Sigmoid colon (tissue), 7 donors: ENCODE data around the gene HSF4. TPM values are rescaled to one million over a fixed set of nuclear protein-coding genes. Genes with fewer than 3 reads are reported as not detected.
A peak's percentile ranks its signal among the peaks of the same experiment; 100 is the strongest.

ENCODE experiments used
- DNase-seq: peaks from one replicate; pipeline ENCODE4 v3.0.0-alpha.2; 2019
- H3K27ac ChIP-seq, 4 donors: fragments of 200-600 bp; sonication (generic); one replicate each; pipeline ENCODE4 v1.5.1; 2016 to 2019; ENCODE audit warnings: mild to moderate bottlenecking in 1 of 4
- H3K27me3 ChIP-seq, 3 donors: fragments of 200-600 bp; sonication (generic); one replicate each; pipeline ENCODE4 v1.5.1; 2019; ENCODE audit warnings: mild to moderate bottlenecking in 1 of 3
- H3K36me3 ChIP-seq, 4 donors: fragments of 200-600 bp; sonication (generic); one replicate each; pipeline ENCODE4 v1.5.1; 2016 to 2019
- H3K4me1 ChIP-seq, 4 donors: fragments of 200-600 bp; sonication (generic); one replicate each; pipeline ENCODE4 v1.5.1; 2017 to 2019
- H3K4me3 ChIP-seq, 4 donors: fragments of 200-600 bp; sonication (generic); one replicate each; pipeline ENCODE4 v1.5.1; 2017 to 2019; ENCODE audit warnings: mild to moderate bottlenecking in 2 of 4, moderate library complexity in 1 of 4
- H3K9me3 ChIP-seq, 4 donors: fragments of 200-600 bp in 3 of 4; sonication (generic) in 3 of 4; one replicate each; pipeline versions ENCODE4 v1.5.1 to v1.6.1; 2013 to 2019
- EP300 ChIP-seq, 4 donors: sonication (generic); formaldehyde crosslinking; IDR thresholded peaks; one replicate each; pipeline ENCODE4 v1.6.1; 2017; ENCODE audit warnings: antibody characterized with exemption in 4 of 4
- POLR2A ChIP-seq, 2 donors: fragments of 450-650 bp; IDR thresholded peaks; one replicate each; pipeline ENCODE4 v1.6.1; 2016; ENCODE audit warnings: antibody characterized with exemption in 2 of 2, mild to moderate bottlenecking in 2 of 2, moderate library complexity in 2 of 2
- POLR2AphosphoS5 ChIP-seq, 4 donors: sonication (generic); formaldehyde crosslinking; IDR thresholded peaks; one replicate each; pipeline ENCODE4 v1.6.1; 2017; ENCODE audit warnings: antibody characterized with exemption in 4 of 4
- whole genome bisulfite sequencing, 2 donors: extraction: QIAGEN DNeasy Blood & Tissue Kit; methylation state at CpG; one replicate each; pipeline ENCODE4 v1.1.7; 2013; 5-methylcytosine and 5-hydroxymethylcytosine counted together
- intact Hi-C: fragments of 100-400 bp; cut with DNase I; formaldehyde crosslinking; loops from one replicate; pipeline ENCODE4 v1.15.1; 2023
- polyA plus RNA-seq, 3 donors: library from polyadenylated mRNA; stranded (reverse); fragments of 200-250 nt; gene quantifications; one replicate each; pipeline ENCODE4 v1.2.3, GENCODE V29; 2013
- total RNA-seq, 4 donors: library from RNA; depleted of rRNA; stranded (reverse); fragments of >200 nt; gene quantifications; one replicate each; pipeline ENCODE4 v1.1.0, GENCODE V29; 2016
- TF ChIP-seq, protein P1 (sequence below), 4 experiments: fragments of 450-650 bp in 3 of 4; fragments of 200-600 bp in 1 of 4; IDR thresholded peaks; one replicate each; pipeline ENCODE4 v1.5.1; 2016 to 2019; ENCODE audit warnings: antibody characterized with exemption in 4 of 4, mild to moderate bottlenecking in 3 of 4, moderate library complexity in 2 of 4
- donor health status: healthy with polysubstance abuse.
- donor health status: Bipolar disorder and iron deficiency.
- donor health status: healthy.

Gene HSF4
- total and polyA plus RNA-seq, 7 donors: 1.2 to 109 (median 21.2) TPM

DNA sequence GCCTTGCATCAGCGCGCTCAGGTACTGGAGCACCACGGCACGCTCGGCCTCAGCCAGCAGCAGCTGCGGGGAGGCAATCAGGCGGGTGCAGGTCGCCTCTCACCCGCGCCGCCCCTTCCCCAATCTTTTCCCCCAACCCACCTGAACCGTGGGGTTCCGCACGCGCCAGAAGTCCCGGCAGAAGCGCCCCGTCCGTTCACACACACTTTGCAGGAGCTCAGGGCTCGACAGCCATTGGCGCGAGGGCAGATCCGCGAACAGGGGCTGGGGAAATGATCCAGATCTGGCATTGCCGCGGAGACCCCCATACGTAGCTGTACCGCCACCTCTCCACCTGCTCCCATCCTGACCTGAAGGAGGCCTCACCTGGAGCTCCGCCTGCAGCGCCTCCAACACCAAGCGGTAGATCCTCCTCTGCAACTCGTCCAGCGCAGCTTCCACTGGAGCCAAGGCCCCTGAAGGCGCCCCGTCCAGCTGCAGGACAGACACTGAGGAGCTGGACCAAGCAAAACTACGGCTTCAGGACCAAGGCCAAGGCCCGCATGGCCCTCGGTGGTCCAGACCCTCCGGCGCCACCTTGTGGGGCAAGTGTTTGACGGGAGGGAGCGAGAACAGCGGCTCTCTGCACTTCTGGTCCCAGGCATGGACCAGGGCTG lies 20.6 kb downstream of the HSF4 start:
- H3K27ac ChIP-seq: peak overlapping the region; percentile 91 to 96 (median 94)
- H3K9me3 ChIP-seq: no peaks in the 10 kb centered on the region
- H3K36me3 ChIP-seq: no peaks in the 10 kb centered on the region
- TF ChIP-seq POLR2AphosphoS5 (IDR thresholded peaks at IDR 0.05): peak in 2 of 4 donors; percentile 56 to 65
- no peak for TF ChIP-seq POLR2A (IDR thresholded peaks at IDR 0.05)
- TF ChIP-seq EP300 (IDR thresholded peaks at IDR 0.05): no peak
- TF ChIP-seq, protein P1, sequence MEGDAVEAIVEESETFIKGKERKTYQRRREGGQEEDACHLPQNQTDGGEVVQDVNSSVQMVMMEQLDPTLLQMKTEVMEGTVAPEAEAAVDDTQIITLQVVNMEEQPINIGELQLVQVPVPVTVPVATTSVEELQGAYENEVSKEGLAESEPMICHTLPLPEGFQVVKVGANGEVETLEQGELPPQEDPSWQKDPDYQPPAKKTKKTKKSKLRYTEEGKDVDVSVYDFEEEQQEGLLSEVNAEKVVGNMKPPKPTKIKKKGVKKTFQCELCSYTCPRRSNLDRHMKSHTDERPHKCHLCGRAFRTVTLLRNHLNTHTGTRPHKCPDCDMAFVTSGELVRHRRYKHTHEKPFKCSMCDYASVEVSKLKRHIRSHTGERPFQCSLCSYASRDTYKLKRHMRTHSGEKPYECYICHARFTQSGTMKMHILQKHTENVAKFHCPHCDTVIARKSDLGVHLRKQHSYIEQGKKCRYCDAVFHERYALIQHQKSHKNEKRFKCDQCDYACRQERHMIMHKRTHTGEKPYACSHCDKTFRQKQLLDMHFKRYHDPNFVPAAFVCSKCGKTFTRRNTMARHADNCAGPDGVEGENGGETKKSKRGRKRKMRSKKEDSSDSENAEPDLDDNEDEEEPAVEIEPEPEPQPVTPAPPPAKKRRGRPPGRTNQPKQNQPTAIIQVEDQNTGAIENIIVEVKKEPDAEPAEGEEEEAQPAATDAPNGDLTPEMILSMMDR (IDR thresholded peaks at IDR 0.05): peak; percentile 76 to 85 (median 82)
- no peaks in the 10 kb centered on the region for H3K27me3 ChIP-seq
- H3K4me3 ChIP-seq: peak overlapping the region in 3 of 4 donors; percentile 68 to 79 (median 73)
- WGBS, 2 donors: 14 to 15% methylated on average over 43 of the region's 43 CpGs
- DNase-seq: peak; percentile 96
- intact Hi-C loops: loop anchor here (1.0 kb wide), 2 partner anchors 30 to 207 kb away; no protein-coding TSS in a partner anchor
- H3K4me1 ChIP-seq: peaks cover 0 to 38% (median 31%) of the 10 kb centered on the region in 4 donors

DNA sequence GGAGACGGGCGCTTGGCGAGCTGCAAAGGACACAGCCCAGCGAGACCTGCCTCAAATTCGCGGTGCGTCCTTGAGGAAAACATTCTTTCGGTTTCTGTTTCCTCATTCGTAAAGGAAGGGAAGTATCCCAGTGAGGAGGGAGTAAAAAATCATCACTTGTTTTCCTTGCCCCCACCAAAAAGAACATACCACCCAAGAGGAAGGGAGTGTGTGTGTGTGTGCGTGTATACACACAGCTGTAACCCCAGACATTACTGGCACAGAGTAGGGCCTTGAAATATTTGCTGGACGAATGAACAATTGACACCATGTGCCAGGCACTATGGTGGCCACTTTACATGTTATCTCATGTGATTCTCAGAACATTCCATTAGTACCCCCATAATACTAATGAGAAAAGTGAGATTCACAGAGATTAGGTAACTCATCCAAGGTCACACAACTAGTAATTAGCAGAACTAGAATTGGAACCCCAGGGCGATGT lies 21.1 kb downstream of the HSF4 start:
- intact Hi-C loops: loop anchor here (1.0 kb wide), 2 partner anchors 30 to 207 kb away; no protein-coding TSS in a partner anchor
- no peak overlapping the region for H3K27ac ChIP-seq
- DNase-seq: no peak
- H3K27me3 ChIP-seq: no peaks in the 10 kb centered on the region
- peak overlapping the region in 2 of 4 donors; percentile 2 to 73 for H3K4me3 ChIP-seq
- 8 to 11% methylated on average over 12 of the region's 12 CpGs for WGBS, 2 donors
- H3K4me1 ChIP-seq: peaks cover 0 to 38% (median 31%) of the 10 kb centered on the region in 4 donors
- H3K9me3 ChIP-seq: no peaks in the 10 kb centered on the region
- no peak for TF ChIP-seq POLR2AphosphoS5 (IDR thresholded peaks at IDR 0.05)
- TF ChIP-seq, protein P1 (IDR thresholded peaks at IDR 0.05): peak in 1 of 4 experiments; percentile 4
- no peak for TF ChIP-seq POLR2A (IDR thresholded peaks at IDR 0.05)
- TF ChIP-seq EP300 (IDR thresholded peaks at IDR 0.05): no peak
- H3K36me3 ChIP-seq: no peaks in the 10 kb centered on the region

DNA sequence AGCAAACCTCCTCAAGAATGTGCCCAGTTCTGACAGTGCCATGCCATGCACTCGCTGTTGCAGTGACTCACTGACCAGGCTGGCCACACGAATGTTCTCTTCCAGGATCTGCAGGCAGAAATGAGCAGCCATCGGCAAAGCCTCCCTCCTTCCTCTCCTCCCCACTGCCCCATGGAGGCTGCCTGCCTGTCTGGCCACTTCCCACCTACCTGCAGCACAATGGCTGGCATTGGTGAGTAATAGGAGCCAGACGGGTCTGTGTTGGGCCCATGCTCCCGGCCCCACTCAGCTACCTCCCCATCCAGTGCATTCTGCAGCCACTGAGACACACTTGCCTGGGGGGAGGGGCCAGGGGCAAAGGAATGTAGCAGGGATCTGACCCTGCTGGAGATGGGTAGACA lies 22.0 kb downstream of the HSF4 start:
- Histone ChIP-seq H3K4me3 (no peak overlapping the region), H3K27me3 (no peaks in the 10 kb centered on the region), H3K9me3 (no peaks in the 10 kb centered on the region), H3K4me1 (peaks cover 0 to 35% (median 32%) of the 10 kb centered on the region in 4 donors), H3K27ac (no peak overlapping the region), H3K36me3 (no peaks in the 10 kb centered on the region)
- 72 to 80% methylated on average over 5 of the region's 5 CpGs for WGBS, 2 donors
- intact Hi-C loops: no loop called here
- DNase-seq: no peak
- TF ChIP-seq, protein P1 (IDR thresholded peaks at IDR 0.05): no peak
- no peak for TF ChIP-seq POLR2A (IDR thresholded peaks at IDR 0.05)
- TF ChIP-seq POLR2AphosphoS5 (IDR thresholded peaks at IDR 0.05): no peak
- no peak for TF ChIP-seq EP300 (IDR thresholded peaks at IDR 0.05)

DNA sequence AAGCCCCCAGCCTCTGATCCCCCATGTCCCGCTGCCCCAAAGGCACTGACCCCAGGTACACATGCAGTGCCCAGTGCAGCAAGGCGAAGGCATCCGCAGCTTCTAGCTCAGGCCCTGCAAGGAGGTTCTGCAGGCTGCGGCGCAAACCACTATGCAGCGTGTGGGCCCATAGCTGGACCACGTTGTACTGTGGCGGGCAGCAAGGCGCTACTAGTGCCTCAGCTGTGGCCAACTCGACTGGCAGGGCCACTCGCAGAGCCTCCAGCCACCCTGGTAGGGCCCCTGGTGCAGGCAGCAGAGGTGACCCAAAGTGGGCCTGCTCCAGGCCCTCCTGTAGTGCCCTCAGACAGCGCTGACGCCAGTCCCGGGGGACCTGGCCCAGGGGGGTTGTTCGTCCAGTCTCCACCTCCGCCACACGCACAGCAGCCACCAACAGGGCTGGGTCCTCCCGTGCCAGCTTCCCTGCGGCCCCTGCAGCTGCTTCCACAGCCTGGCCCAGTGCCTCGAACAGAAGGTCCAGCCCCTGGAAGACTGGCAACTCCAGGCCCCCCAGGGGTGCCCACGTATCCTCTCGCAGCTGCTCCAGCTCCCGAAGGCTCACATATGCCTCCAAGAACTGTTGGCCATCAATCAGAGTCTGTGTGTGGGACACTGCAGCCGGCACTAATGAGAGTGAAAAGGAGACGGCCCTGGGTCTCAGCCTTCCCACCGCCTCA lies 22.8 kb downstream of the HSF4 start:
- Histone ChIP-seq H3K9me3 (no peaks in the 10 kb centered on the region), H3K27me3 (no peaks in the 10 kb centered on the region), H3K36me3 (no peaks in the 10 kb centered on the region), H3K4me3 (no peak overlapping the region), H3K27ac (no peak overlapping the region), H3K4me1 (peaks cover 0 to 35% (median 33%) of the 10 kb centered on the region in 4 donors)
- intact Hi-C loops: no loop called here
- TF ChIP-seq, protein P1 (IDR thresholded peaks at IDR 0.05): no peak
- no peak for TF ChIP-seq POLR2AphosphoS5 (IDR thresholded peaks at IDR 0.05)
- WGBS, 2 donors: 89 to 92% methylated on average over 26 of the region's 26 CpGs
- DNase-seq: no peak
